Tibial nerve (tissue), 3 donors: ENCODE data around the gene CDK5R2.

Experiments used
- POLR2A ChIP-seq, 2 donors: fragments of 450-650 bp; IDR thresholded peaks; one replicate each; pipeline ENCODE4 v1.6.1; 2017; ENCODE audit warnings: antibody characterized with exemption in 2 of 2, mild to moderate bottlenecking in 2 of 2, moderate library complexity in 2 of 2
- TF ChIP-seq, protein P1 (sequence below), 5 experiments: fragments of 200-600 bp in 3 of 5; fragments of 450-650 bp in 2 of 5; sonication (generic) in 3 of 5; IDR thresholded peaks; one replicate each; pipeline ENCODE4 v1.5.1; 2016 to 2019; ENCODE audit warnings: antibody characterized with exemption in 5 of 5, mild to moderate bottlenecking in 3 of 5, moderate library complexity in 2 of 5

DNA sequence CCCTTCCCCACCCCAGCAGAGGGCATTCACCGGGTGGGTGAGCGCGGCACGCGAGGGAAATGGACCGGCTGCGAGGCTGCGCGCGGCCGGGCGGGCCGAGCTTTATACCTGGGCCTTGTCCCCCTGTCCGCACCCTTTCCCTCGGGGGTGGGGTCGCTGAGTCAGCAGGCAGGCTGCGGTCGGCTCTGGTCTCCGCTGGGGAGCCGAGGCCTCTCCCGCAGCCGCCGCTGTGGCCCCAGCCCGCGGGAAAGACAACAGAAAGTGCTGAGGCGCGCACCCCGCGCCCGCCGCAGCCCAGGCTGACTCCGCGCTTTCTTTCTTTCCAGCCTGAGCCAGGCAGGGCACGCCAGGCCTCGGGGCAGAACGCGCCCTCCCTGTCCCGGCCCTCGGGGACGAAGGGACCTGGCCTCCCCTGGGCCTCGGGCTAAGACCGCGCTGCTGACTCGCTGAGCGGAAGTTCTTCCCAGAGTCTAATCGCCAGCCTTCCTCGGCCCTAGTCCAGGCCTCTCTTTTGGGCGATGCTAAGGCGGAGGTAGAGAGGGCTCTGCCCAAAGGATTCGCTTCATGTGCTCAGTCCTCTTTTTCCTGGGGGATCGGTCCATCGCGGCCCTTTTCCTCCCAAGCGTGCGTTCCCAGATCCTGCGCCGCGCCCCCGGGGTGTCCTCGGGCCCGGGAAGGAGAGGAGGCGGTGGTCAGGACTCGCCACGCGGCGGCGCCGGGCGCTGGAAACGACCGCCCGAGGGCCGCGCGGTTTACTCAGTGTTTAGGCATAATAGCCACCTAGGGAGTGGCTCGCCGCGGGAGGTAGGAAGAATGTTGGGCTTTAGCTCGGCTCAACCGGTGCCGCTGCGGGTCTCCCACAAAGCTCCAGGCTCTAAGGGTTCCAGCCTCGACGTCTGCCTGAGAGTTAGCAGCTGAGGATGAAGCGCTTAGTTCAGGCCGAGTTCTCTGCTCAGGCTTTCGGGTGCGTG, 34.2 kb downstream of the CDK5R2 start, which contains the start of gene CRYBA2:
- TF ChIP-seq, protein P1, sequence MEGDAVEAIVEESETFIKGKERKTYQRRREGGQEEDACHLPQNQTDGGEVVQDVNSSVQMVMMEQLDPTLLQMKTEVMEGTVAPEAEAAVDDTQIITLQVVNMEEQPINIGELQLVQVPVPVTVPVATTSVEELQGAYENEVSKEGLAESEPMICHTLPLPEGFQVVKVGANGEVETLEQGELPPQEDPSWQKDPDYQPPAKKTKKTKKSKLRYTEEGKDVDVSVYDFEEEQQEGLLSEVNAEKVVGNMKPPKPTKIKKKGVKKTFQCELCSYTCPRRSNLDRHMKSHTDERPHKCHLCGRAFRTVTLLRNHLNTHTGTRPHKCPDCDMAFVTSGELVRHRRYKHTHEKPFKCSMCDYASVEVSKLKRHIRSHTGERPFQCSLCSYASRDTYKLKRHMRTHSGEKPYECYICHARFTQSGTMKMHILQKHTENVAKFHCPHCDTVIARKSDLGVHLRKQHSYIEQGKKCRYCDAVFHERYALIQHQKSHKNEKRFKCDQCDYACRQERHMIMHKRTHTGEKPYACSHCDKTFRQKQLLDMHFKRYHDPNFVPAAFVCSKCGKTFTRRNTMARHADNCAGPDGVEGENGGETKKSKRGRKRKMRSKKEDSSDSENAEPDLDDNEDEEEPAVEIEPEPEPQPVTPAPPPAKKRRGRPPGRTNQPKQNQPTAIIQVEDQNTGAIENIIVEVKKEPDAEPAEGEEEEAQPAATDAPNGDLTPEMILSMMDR (IDR thresholded peaks at IDR 0.05): no peak
- TF ChIP-seq POLR2A (IDR thresholded peaks at IDR 0.05): no peak
